ENCODE results near the gene PTDSS2.

Gene PTDSS2

GRCh38 chr11:518463-519202 lies 68.6 kb downstream of the PTDSS2 start:
- Histone ChIP-seq H3K9ac (ENCODE audit: low read depth, low read length) (no peak overlapping the region), H3K36me3 (ENCODE audit: insufficient read depth, low read length) (no peaks in the 10 kb centered on the region; the same call in 1 of the 2 replicates), H3K27ac (ENCODE audit: low read depth, low read length) (no peak overlapping the region), H3K4me3 (ENCODE audit: low read length) (peak overlapping the region; percentile 37), H3K4me1 (ENCODE audit: insufficient read depth, low read length) (no peaks in the 10 kb centered on the region), H3K9me3 (ENCODE audit: insufficient read depth, low read depth, low read length) (peaks cover 8% of the 10 kb centered on the region; the same call in 1 of the 2 replicates), H3K27me3 (ENCODE audit: insufficient read depth, low read length) (no peaks in the 10 kb centered on the region)
- WGBS: 31% methylated on average over 74 of the region's 74 CpGs

DNA sequence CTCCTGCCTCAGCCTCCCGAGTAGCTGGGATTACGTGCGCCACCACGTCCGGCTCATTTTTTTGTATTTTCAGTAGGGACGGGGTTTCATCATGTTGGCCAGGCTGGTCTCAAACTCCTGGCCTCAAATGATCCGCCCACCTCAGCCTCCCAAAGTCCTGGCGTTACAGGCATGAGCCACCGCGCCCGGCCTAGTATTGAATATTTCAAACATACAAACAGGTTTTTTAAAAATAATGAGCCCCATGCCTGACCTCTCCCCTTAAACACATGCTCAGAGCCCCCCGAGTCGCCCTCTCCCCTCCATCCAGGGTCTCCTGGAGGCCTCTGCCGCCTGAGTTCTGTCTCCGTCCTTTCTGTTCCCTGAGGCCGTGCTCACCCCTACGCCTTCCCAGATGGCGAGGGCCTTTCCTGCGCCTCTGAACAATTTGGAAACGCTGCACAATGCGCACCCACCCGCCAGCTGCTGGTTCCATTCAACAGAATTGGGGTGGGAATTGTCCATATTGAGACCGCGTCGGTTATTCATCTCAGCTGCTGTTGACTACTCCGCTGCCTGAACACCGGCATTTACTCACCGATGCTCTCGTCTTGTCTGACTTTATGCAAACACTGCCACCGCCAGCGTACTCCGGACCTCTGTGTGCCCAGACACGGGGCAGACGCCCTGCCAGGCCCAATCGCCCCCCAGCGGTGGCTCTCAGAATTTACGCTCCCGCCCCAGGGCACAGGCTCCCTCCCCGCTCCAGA lies 70.5 kb downstream of the PTDSS2 start:
- no peaks in the 10 kb centered on the region for H3K36me3 ChIP-seq (ENCODE audit: insufficient read depth, low read length)
- no peaks in the 10 kb centered on the region for H3K4me1 ChIP-seq (ENCODE audit: insufficient read depth, low read length)
- peaks cover 8% of the 10 kb centered on the region; the same call in 1 of the 2 replicates for H3K9me3 ChIP-seq (ENCODE audit: insufficient read depth, low read depth, low read length)
- WGBS: 92% methylated on average over 39 of the region's 39 CpGs
- no peaks in the 10 kb centered on the region for H3K27me3 ChIP-seq (ENCODE audit: insufficient read depth, low read length)
- H3K9ac ChIP-seq (ENCODE audit: low read depth, low read length): no peak overlapping the region
- H3K27ac ChIP-seq (ENCODE audit: low read depth, low read length): no peak overlapping the region
- no peak overlapping the region for H3K4me3 ChIP-seq (ENCODE audit: low read length)

DNA sequence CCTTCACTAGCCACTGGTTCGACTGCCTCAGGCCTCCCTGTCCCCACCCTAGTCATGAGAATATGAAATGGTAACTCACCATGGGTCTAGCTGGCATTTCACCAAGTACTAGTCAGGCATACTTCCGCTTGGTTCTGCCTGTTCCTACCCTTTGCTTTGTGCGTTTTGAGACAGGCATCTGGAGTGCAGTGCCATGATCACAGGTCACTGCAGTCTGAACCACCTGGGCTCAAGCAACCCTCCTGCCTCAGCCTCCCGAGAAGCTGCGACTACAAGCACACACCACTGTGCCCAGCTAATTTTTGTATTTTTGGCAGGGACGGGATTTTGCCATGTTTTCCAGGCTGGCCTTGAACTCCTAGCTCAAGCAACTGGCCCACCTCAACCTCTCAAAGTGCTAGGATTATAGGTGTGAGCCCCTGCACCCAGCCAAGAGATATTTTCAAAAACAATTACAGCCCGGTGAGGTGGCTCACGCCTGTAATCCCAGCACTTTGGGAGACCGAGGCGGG lies 71.2 kb downstream of the PTDSS2 start:
- Histone ChIP-seq H3K9ac (ENCODE audit: low read depth, low read length) (no peak overlapping the region), H3K4me1 (ENCODE audit: insufficient read depth, low read length) (no peaks in the 10 kb centered on the region), H3K36me3 (ENCODE audit: insufficient read depth, low read length) (no peaks in the 10 kb centered on the region), H3K9me3 (ENCODE audit: insufficient read depth, low read depth, low read length) (peaks cover 5% of the 10 kb centered on the region; the same call in 1 of the 2 replicates), H3K27ac (ENCODE audit: low read depth, low read length) (no peak overlapping the region), H3K4me3 (ENCODE audit: low read length) (no peak overlapping the region), H3K27me3 (ENCODE audit: insufficient read depth, low read length) (no peaks in the 10 kb centered on the region)
- WGBS: 89% methylated on average over 10 of the region's 10 CpGs

- Histone ChIP-seq H3K27me3 (ENCODE audit: insufficient read depth, low read length) (no peaks in the 10 kb centered on the region), H3K9me3 (ENCODE audit: insufficient read depth, low read depth, low read length) (no peaks in the 10 kb centered on the region), H3K9ac (ENCODE audit: low read depth, low read length) (no peak overlapping the region), H3K36me3 (ENCODE audit: insufficient read depth, low read length) (no peaks in the 10 kb centered on the region), H3K4me1 (ENCODE audit: insufficient read depth, low read length) (no peaks in the 10 kb centered on the region), H3K4me3 (ENCODE audit: low read length) (no peak overlapping the region), H3K27ac (ENCODE audit: low read depth, low read length) (no peak overlapping the region)
- WGBS: 89% methylated on average over 17 of the region's 17 CpGs
These were observed 76.1 kb downstream of the PTDSS2 start for GRCh38 chr11:526192-526591.

GRCh38 chr11:528166-528814 lies 78.2 kb downstream of the PTDSS2 start:
- WGBS: 87% methylated on average over 30 of the region's 30 CpGs
- no peak overlapping the region for H3K9ac ChIP-seq (ENCODE audit: low read depth, low read length)

GRCh38 chr11:528815-529727 lies 79.0 kb downstream of the PTDSS2 start:
- Histone ChIP-seq H3K36me3 (ENCODE audit: insufficient read depth, low read length) (peaks cover 22% of the 10 kb centered on the region), H3K27ac (ENCODE audit: low read depth, low read length) (no peak overlapping the region), H3K4me1 (ENCODE audit: insufficient read depth, low read length) (no peaks in the 10 kb centered on the region), H3K4me3 (ENCODE audit: low read length) (no peak overlapping the region), H3K9me3 (ENCODE audit: insufficient read depth, low read depth, low read length) (no peaks in the 10 kb centered on the region), H3K9ac (ENCODE audit: low read depth, low read length) (no peak overlapping the region), H3K27me3 (ENCODE audit: insufficient read depth, low read length) (no peaks in the 10 kb centered on the region)
- WGBS: 82% methylated on average over 29 of the region's 29 CpGs

More at GRCh38 chr11:528166-528814, 78.2 kb downstream of the PTDSS2 start:
- no peaks in the 10 kb centered on the region for H3K27me3 ChIP-seq (ENCODE audit: insufficient read depth, low read length)
- no peak overlapping the region for H3K27ac ChIP-seq (ENCODE audit: low read depth, low read length)
- H3K4me1 ChIP-seq (ENCODE audit: insufficient read depth, low read length): no peaks in the 10 kb centered on the region
- H3K4me3 ChIP-seq (ENCODE audit: low read length): no peak overlapping the region
- no peaks in the 10 kb centered on the region for H3K9me3 ChIP-seq (ENCODE audit: insufficient read depth, low read depth, low read length)
- H3K36me3 ChIP-seq (ENCODE audit: insufficient read depth, low read length): peaks cover 17% of the 10 kb centered on the region

GRCh38 chr11:529728-530411 lies 79.8 kb downstream of the PTDSS2 start:
- Histone ChIP-seq H3K9me3 (ENCODE audit: insufficient read depth, low read depth, low read length) (no peaks in the 10 kb centered on the region), H3K4me3 (ENCODE audit: low read length) (no peak overlapping the region), H3K27me3 (ENCODE audit: insufficient read depth, low read length) (no peaks in the 10 kb centered on the region), H3K27ac (ENCODE audit: low read depth, low read length) (no peak overlapping the region), H3K4me1 (ENCODE audit: insufficient read depth, low read length) (no peaks in the 10 kb centered on the region), H3K9ac (ENCODE audit: low read depth, low read length) (no peak overlapping the region), H3K36me3 (ENCODE audit: insufficient read depth, low read length) (peaks cover 22% of the 10 kb centered on the region)
- 91% methylated on average over 18 of the region's 18 CpGs for WGBS

- Histone ChIP-seq H3K27ac (ENCODE audit: low read depth, low read length) (no peak overlapping the region), H3K9ac (ENCODE audit: low read depth, low read length) (no peak overlapping the region), H3K4me1 (ENCODE audit: insufficient read depth, low read length) (no peaks in the 10 kb centered on the region), H3K36me3 (ENCODE audit: insufficient read depth, low read length) (peaks cover 22% of the 10 kb centered on the region), H3K4me3 (ENCODE audit: low read length) (no peak overlapping the region), H3K27me3 (ENCODE audit: insufficient read depth, low read length) (peaks cover 2% of the 10 kb centered on the region), H3K9me3 (ENCODE audit: insufficient read depth, low read depth, low read length) (no peaks in the 10 kb centered on the region)
- WGBS: 92% methylated on average over 28 of the region's 28 CpGs
These were observed 81.1 kb downstream of the PTDSS2 start for GRCh38 chr11:530960-531831.

DNA sequence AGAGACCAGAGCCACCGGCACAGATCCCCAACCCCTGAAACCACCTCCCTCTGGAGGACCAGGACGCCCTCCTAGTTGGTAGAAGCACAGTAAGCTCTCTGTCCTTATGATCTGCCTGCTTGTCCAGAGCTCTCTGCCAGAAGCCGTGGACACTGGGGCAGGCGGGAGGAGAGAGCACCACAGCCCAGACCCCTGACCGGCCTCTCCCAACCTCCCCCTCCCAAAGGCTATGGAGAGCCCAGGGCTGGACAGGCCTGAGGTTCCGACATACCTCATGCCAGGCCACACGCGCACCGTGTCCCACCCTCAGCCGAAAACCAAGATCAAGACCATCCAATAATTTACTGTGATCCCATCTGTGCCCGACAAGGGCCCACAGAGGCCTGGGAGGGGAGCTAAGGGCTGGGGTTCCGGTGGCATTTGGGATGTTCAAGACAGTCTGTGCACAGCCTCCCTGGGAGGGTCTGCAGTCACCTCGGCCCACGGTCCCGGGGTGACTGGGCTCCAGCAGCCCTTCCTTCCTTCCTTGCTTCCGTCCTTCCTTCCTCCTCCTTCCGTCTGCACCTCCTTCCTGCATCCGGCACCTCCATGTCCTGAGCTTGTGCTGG lies 81.9 kb downstream of the PTDSS2 start:
- WGBS: 96% methylated on average over 18 of the region's 18 CpGs

More for the DNA sequence above, 81.9 kb downstream of the PTDSS2 start:
- Histone ChIP-seq H3K4me1 (ENCODE audit: insufficient read depth, low read length) (no peaks in the 10 kb centered on the region), H3K27ac (ENCODE audit: low read depth, low read length) (no peak overlapping the region), H3K27me3 (ENCODE audit: insufficient read depth, low read length) (peaks cover 10% of the 10 kb centered on the region), H3K4me3 (ENCODE audit: low read length) (no peak overlapping the region), H3K9ac (ENCODE audit: low read depth, low read length) (no peak overlapping the region), H3K36me3 (ENCODE audit: insufficient read depth, low read length) (peaks cover 22% of the 10 kb centered on the region), H3K9me3 (ENCODE audit: insufficient read depth, low read depth, low read length) (no peaks in the 10 kb centered on the region)

All from HUES64 (cell line).